Vagina (tissue), 2 donors: Measurements from ENCODE around the gene LY6G6D. TPM values are rescaled to one million over a fixed set of nuclear protein-coding genes. Genes with fewer than 3 reads are reported as not detected.

ENCODE experiments used
- DNase-seq, 2 donors: peaks; one replicate each; pipeline ENCODE4 v3.0.0-alpha.2; 2017; ENCODE audit errors: extremely low spot score in 2 of 2
- H3K27ac ChIP-seq: fragments of 200-600 bp; sonication (generic); one replicate; pipeline ENCODE4 v1.5.1; 2019
- H3K27me3 ChIP-seq: fragments of 200-600 bp; sonication (generic); one replicate; pipeline ENCODE4 v1.5.1; 2019
- H3K36me3 ChIP-seq, 2 donors: fragments of 200-600 bp; sonication (generic); one replicate each; pipeline ENCODE4 v1.5.1; 2017 to 2019
- H3K4me1 ChIP-seq: fragments of 200-600 bp; sonication (generic); one replicate; pipeline ENCODE4 v1.5.1; 2019
- H3K4me3 ChIP-seq, 2 donors: fragments of 200-600 bp; sonication (generic); 1 replicate in 1 of 2; 2 replicates in 1 of 2; pipeline ENCODE4 v1.5.1; 2016 to 2019
- H3K9me3 ChIP-seq: fragments of 200-600 bp; sonication (generic); one replicate; pipeline ENCODE4 v1.5.1; 2019
- CTCF ChIP-seq, 3 experiments: fragments of 450-650 bp in 2 of 3; fragments of 200-600 bp in 1 of 3; sonication (generic) in 1 of 3; IDR thresholded peaks; one replicate each; pipeline ENCODE4 v1.5.1; 2017 to 2019; ENCODE audit warnings: antibody characterized with exemption in 3 of 3, mild to moderate bottlenecking in 2 of 3, moderate library complexity in 2 of 3
- POLR2A ChIP-seq, 2 donors: fragments of 450-650 bp; IDR thresholded peaks; one replicate each; pipeline ENCODE4 v1.6.1; 2017; ENCODE audit warnings: antibody characterized with exemption in 2 of 2, mild to moderate bottlenecking in 2 of 2, moderate library complexity in 2 of 2
- POLR2AphosphoS5 ChIP-seq, 2 donors: sonication (generic); formaldehyde crosslinking; IDR thresholded peaks; one replicate each; pipeline ENCODE4 v1.9.0; 2017; ENCODE audit warnings: antibody characterized with exemption in 2 of 2, mild to moderate bottlenecking in 2 of 2, low read depth in 1 of 2; ENCODE audit not compliant: insufficient read depth in 1 of 2
- intact Hi-C: fragments of 100-400 bp; cut with DNase I; formaldehyde crosslinking; loops from one replicate; pipeline ENCODE4 v1.15.1; 2023
- total RNA-seq: library from RNA; depleted of rRNA; stranded (reverse); fragments of >200 nt; gene quantifications from one replicate; pipeline ENCODE4 v1.2.3, GENCODE V29; 2016

Gene LY6G6D
- total RNA-seq, 1 donor from 2014 or later = not detected

- intact Hi-C loops = no loop called here
- Histone ChIP-seq H3K4me1 (no peaks in the 10 kb centered on the region), H3K4me3 (no peak overlapping the region), H3K27ac (no peak overlapping the region), H3K9me3 (no peaks in the 10 kb centered on the region), H3K36me3 (no peaks in the 10 kb centered on the region), H3K27me3 (no peaks in the 10 kb centered on the region)
- DNase-seq = no peak
- TF ChIP-seq CTCF (IDR thresholded peaks at IDR 0.05) (no peak), POLR2A (IDR thresholded peaks at IDR 0.05) (no peak), POLR2AphosphoS5 (IDR thresholded peaks at IDR 0.05; ENCODE audit: insufficient read depth in 1 of 2, low read depth in 1 of 2) (no peak)
Observed at GRCh38 chr6:31758281-31758680, 43.1 kb downstream of the LY6G6D start.

GRCh38 chr6:31760790-31761189, 45.6 kb downstream of the LY6G6D start:
- TF ChIP-seq POLR2A (IDR thresholded peaks at IDR 0.05) (no peak), CTCF (IDR thresholded peaks at IDR 0.05) (no peak), POLR2AphosphoS5 (IDR thresholded peaks at IDR 0.05; ENCODE audit: insufficient read depth in 1 of 2, low read depth in 1 of 2) (no peak)
- intact Hi-C loops = no loop called here
- no peaks in the 10 kb centered on the region for H3K36me3 ChIP-seq
- no peak overlapping the region for H3K27ac ChIP-seq
- no peak for DNase-seq
- no peak overlapping the region for H3K4me3 ChIP-seq
- no peaks in the 10 kb centered on the region for H3K27me3 ChIP-seq
- H3K4me1 ChIP-seq = no peaks in the 10 kb centered on the region
- no peaks in the 10 kb centered on the region for H3K9me3 ChIP-seq

DNA sequence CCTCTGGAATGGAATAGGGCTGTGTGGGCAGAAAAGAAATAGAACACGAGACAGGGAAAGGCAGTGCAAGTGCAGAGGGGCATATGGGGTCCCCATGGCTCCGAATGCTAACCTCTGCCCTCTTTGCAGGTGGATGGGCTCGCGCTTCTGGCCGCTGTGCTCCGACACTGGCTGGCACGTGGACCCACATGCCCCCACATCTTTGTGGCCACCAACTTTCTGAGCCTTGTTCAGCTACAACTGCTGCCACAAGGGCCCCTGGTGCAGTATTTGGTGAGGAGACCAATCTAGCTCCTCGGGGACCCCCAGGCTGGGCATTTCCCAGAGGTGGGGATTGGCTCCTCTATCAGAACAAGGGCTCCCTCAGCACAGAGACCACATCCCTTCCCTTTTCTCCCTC, 46.2 kb downstream of the LY6G6D start:
- intact Hi-C loops = no loop called here
- no peaks in the 10 kb centered on the region for H3K36me3 ChIP-seq
- no peaks in the 10 kb centered on the region for H3K9me3 ChIP-seq
- no peaks in the 10 kb centered on the region for H3K4me1 ChIP-seq
- H3K4me3 ChIP-seq = no peak overlapping the region
- no peak for DNase-seq
- TF ChIP-seq POLR2AphosphoS5 (IDR thresholded peaks at IDR 0.05; ENCODE audit: insufficient read depth in 1 of 2, low read depth in 1 of 2) = no peak
- TF ChIP-seq CTCF (IDR thresholded peaks at IDR 0.05) = no peak
- no peak for TF ChIP-seq POLR2A (IDR thresholded peaks at IDR 0.05)
- no peaks in the 10 kb centered on the region for H3K27me3 ChIP-seq
- no peak overlapping the region for H3K27ac ChIP-seq

- no peak for DNase-seq
- Histone ChIP-seq H3K27me3 (no peaks in the 10 kb centered on the region), H3K36me3 (no peaks in the 10 kb centered on the region), H3K4me1 (no peaks in the 10 kb centered on the region), H3K4me3 (no peak within 1 kb of the TSS), H3K27ac (no peak within 1 kb of the TSS), H3K9me3 (no peaks in the 10 kb centered on the region)
- TF ChIP-seq POLR2AphosphoS5 (IDR thresholded peaks at IDR 0.05; ENCODE audit: insufficient read depth in 1 of 2, low read depth in 1 of 2) (no peak), POLR2A (IDR thresholded peaks at IDR 0.05) (no peak), CTCF (IDR thresholded peaks at IDR 0.05) (no peak)
- intact Hi-C loops = no loop called here
Observed at GRCh38 chr6:31762356-31762755, 47.2 kb downstream of the LY6G6D start, which contains the start of gene SAPCD1. Gene SAPCD1 (plus strand): TSS chr6:31762656. CDS start chr6:31763055, 399 bp downstream.

- no peak for DNase-seq
- no peaks in the 10 kb centered on the region for H3K4me1 ChIP-seq
- TF ChIP-seq POLR2A (IDR thresholded peaks at IDR 0.05) = no peak
- no peak for TF ChIP-seq POLR2AphosphoS5 (IDR thresholded peaks at IDR 0.05; ENCODE audit: insufficient read depth in 1 of 2, low read depth in 1 of 2)
- TF ChIP-seq CTCF (IDR thresholded peaks at IDR 0.05) = no peak
- H3K4me3 ChIP-seq = no peak overlapping the region
- H3K27ac ChIP-seq = no peak overlapping the region
- no peaks in the 10 kb centered on the region for H3K36me3 ChIP-seq
- intact Hi-C loops = no loop called here
- no peaks in the 10 kb centered on the region for H3K27me3 ChIP-seq
- H3K9me3 ChIP-seq = no peaks in the 10 kb centered on the region
Observed at GRCh38 chr6:31762878-31763618, 47.9 kb downstream of the LY6G6D start.
